OCI-LY3 (cell line): ENCODE results near the gene MAOB.

Experiments used
- H2AFZ ChIP-seq: fragments of 200-600, 300-600 bp; shearing (Covaris generic); 2 replicates; pipeline ENCODE4 v1.6.0; 2014; ENCODE audit warnings: antibody characterized with exemption, low read depth, low read length
- H3K27ac ChIP-seq: fragments of 200-600, 300-600 bp; sonication (generic); 2 replicates; pipeline ENCODE4 v1.5.1; 2014; ENCODE audit warnings: mild to moderate bottlenecking, low read length, moderate library complexity, mixed read lengths
- H3K27me3 ChIP-seq: fragments of 200-600, 300-600 bp; sonication (generic); 2 replicates; pipeline ENCODE4 v1.6.1; 2014; ENCODE audit warnings: low read depth, low read length, mixed read lengths
- H3K36me3 ChIP-seq: fragments of 200-600, 300-600 bp; sonication (generic); replicated peaks from 2 replicates; pipeline ENCODE3; 2014; ENCODE audit warnings: low read depth, low read length, mixed read lengths
- H3K4me1 ChIP-seq: fragments of 300-600, 200-600 bp; sonication (generic); 2 replicates; pipeline ENCODE4 v1.6.1; 2014; ENCODE audit warnings: low read length, mixed read lengths
- H3K4me2 ChIP-seq: fragments of 200-600, 300-600 bp; sonication (generic); 2 replicates; pipeline ENCODE4 v1.6.1; 2014; ENCODE audit warnings: low read length, mixed read lengths
- H3K4me3 ChIP-seq: fragments of 300-600, 200-600 bp; sonication (generic); 2 replicates; pipeline ENCODE4 v1.5.1; 2014; ENCODE audit warnings: antibody characterized with exemption, mild to moderate bottlenecking, low read length, moderate library complexity
- H3K79me2 ChIP-seq: fragments of 300-600, 200-600 bp; shearing (Covaris generic); 2 replicates; pipeline ENCODE4 v1.6.1; 2014; ENCODE audit warnings: mild to moderate bottlenecking, low read length, mixed read lengths
- H3K9ac ChIP-seq: fragments of 300-600, 200-600 bp; shearing (Covaris generic); 2 replicates; pipeline ENCODE4 v1.6.0; 2014; ENCODE audit warnings: mild to moderate bottlenecking, low read length, moderate library complexity
- H3K9me3 ChIP-seq: fragments of 200-600, 300-600 bp; shearing (Covaris generic); 2 replicates; pipeline ENCODE4 v1.6.1; 2014; ENCODE audit warnings: low read length, mixed read lengths; ENCODE audit not compliant: insufficient read depth
- H4K20me1 ChIP-seq: fragments of 200-600, 300-600 bp; sonication (generic); 2 replicates; pipeline ENCODE4 v1.6.1; 2016; ENCODE audit warnings: low read length, mixed read lengths; ENCODE audit not compliant: insufficient read depth
- EZH2phosphoT487 ChIP-seq: fragments of 200-600 bp; shearing (Covaris generic); IDR thresholded peaks from 2 replicates; pipeline ENCODE4 v1.6.1; 2018; ENCODE audit warnings: antibody characterized with exemption, mixed run types, low read depth
- TF ChIP-seq, protein P1 (sequence below): fragments of 200-600, 300-600 bp; sonication (generic); IDR thresholded peaks from 2 replicates; pipeline ENCODE4 v1.5.1; 2014; ENCODE audit warnings: antibody characterized with exemption, low read length, low read depth

Gene MAOB

DNA sequence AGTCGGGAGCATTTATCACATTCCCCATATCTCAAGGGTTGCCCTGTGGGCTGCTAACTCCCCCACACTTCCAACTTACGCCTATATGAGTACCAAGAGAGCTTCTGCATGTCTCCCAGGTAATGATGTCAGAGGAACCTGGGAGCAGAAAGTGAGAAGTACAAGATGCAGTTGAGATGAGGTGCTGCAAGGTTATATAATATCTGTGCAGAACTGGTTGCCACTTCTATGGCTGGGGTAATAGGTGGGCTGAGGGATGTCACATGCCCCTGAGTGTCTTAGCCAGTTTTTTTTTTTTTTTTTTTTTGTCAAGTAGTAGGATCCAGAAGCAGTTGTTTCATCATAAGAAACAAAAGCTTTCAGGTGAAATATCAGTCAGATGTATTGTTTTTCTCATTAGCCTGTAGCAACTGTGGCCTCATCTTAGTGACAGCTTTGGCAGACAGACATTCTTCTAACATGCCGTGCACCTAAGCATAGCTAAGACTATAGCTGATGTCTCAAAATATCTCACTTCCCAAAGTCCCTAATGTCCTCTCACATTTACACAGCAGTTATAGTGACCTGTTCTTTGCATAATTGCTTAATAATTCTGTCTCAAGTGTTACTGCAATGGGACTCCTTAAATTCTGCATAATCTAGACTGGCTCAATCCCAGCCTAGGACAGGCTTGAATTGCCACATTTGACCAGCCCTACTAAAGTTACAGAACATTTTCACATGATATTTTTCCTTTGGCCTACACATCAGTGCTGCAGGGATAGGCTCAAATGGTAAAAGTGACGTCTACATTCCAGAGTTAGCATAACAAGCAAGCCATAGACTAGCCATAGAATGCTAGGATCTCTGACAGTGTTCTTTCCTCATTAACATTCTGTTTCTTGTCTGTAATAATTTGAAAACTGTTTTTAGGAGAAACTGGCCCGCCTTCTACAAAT, 17.9 kb upstream of the MAOB start:
- H3K27ac ChIP-seq = no peak overlapping the region
- no peak overlapping the region for H3K9ac ChIP-seq
- no peaks in the 10 kb centered on the region for H3K36me3 ChIP-seq
- H3K4me3 ChIP-seq = no peak overlapping the region
- no peaks in the 10 kb centered on the region for H3K9me3 ChIP-seq
- H4K20me1 ChIP-seq = no peaks in the 10 kb centered on the region
- H3K4me2 ChIP-seq = no peak overlapping the region
- H2AFZ ChIP-seq = no peak overlapping the region
- TF ChIP-seq, protein P1, sequence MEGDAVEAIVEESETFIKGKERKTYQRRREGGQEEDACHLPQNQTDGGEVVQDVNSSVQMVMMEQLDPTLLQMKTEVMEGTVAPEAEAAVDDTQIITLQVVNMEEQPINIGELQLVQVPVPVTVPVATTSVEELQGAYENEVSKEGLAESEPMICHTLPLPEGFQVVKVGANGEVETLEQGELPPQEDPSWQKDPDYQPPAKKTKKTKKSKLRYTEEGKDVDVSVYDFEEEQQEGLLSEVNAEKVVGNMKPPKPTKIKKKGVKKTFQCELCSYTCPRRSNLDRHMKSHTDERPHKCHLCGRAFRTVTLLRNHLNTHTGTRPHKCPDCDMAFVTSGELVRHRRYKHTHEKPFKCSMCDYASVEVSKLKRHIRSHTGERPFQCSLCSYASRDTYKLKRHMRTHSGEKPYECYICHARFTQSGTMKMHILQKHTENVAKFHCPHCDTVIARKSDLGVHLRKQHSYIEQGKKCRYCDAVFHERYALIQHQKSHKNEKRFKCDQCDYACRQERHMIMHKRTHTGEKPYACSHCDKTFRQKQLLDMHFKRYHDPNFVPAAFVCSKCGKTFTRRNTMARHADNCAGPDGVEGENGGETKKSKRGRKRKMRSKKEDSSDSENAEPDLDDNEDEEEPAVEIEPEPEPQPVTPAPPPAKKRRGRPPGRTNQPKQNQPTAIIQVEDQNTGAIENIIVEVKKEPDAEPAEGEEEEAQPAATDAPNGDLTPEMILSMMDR = no peak
- TF ChIP-seq EZH2phosphoT487 = no peak
- H3K4me1 ChIP-seq = no peaks in the 10 kb centered on the region
- H3K27me3 ChIP-seq = no peaks in the 10 kb centered on the region
- no peaks in the 10 kb centered on the region for H3K79me2 ChIP-seq

DNA sequence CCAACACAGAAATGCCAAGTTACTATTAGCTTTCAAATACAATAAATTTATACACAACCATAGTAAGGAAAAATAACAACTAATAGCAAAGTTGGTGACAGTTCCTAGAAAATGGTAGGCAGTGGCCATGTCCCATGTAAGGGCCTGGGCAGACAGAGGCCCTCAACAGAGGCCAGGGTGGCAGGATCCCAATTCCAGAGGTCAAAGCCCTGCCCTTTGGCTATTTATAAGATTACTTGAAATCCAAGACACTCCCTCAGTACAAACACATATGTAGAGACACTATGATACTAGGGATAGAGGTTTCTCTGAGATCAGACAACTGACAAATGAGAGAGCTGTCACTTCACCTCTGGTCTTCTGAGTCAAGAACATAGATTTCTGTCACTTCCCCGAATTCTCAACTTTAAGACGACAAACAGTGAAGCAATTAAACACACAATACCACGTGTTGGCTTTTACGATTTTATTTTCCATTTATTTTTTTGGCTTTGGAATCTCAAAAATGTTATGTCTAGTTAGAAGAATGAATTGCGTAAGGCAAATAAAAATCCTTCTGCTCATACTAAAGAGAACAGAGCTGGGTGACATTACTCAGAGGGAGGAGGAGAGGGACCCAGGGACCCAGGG, 16.3 kb upstream of the MAOB start:
- TF ChIP-seq, protein P1 = no peak
- no peak for TF ChIP-seq EZH2phosphoT487
- no peaks in the 10 kb centered on the region for H3K4me1 ChIP-seq
- no peak overlapping the region for H3K9ac ChIP-seq
- H3K36me3 ChIP-seq = no peaks in the 10 kb centered on the region
- H4K20me1 ChIP-seq = no peaks in the 10 kb centered on the region
- H3K79me2 ChIP-seq = no peaks in the 10 kb centered on the region
- H3K9me3 ChIP-seq = no peaks in the 10 kb centered on the region
- H3K27ac ChIP-seq = no peak overlapping the region
- no peak overlapping the region for H3K4me2 ChIP-seq
- no peak overlapping the region for H2AFZ ChIP-seq
- H3K4me3 ChIP-seq = no peak overlapping the region
- H3K27me3 ChIP-seq = no peaks in the 10 kb centered on the region

DNA sequence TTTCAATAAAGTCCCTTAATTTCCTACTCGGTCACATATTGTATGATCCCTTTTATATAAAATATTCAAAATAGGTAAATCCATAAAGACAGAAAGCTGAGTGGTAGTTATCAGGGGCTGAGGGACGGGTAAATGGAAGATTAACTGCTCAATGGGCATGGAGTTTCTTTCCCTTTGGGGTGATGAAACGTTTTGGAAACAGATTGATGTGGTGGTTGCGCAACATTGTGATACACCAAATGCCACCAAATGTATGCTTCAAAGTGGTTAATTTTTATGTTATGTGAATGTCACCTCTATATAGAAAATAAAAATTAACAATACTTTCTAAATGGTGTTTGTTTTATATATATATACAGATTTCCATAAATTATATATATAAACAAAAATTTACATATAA, 15.0 kb upstream of the MAOB start:
- H3K4me2 ChIP-seq = no peak overlapping the region
- H3K4me1 ChIP-seq = no peaks in the 10 kb centered on the region
- no peak for TF ChIP-seq EZH2phosphoT487
- TF ChIP-seq, protein P1 = no peak
- no peaks in the 10 kb centered on the region for H3K9me3 ChIP-seq
- no peak overlapping the region for H3K27ac ChIP-seq
- no peaks in the 10 kb centered on the region for H4K20me1 ChIP-seq
- H3K4me3 ChIP-seq = no peak overlapping the region
- no peaks in the 10 kb centered on the region for H3K79me2 ChIP-seq
- H3K27me3 ChIP-seq = no peaks in the 10 kb centered on the region
- H3K9ac ChIP-seq = no peak overlapping the region
- H2AFZ ChIP-seq = no peak overlapping the region
- H3K36me3 ChIP-seq = no peaks in the 10 kb centered on the region

DNA sequence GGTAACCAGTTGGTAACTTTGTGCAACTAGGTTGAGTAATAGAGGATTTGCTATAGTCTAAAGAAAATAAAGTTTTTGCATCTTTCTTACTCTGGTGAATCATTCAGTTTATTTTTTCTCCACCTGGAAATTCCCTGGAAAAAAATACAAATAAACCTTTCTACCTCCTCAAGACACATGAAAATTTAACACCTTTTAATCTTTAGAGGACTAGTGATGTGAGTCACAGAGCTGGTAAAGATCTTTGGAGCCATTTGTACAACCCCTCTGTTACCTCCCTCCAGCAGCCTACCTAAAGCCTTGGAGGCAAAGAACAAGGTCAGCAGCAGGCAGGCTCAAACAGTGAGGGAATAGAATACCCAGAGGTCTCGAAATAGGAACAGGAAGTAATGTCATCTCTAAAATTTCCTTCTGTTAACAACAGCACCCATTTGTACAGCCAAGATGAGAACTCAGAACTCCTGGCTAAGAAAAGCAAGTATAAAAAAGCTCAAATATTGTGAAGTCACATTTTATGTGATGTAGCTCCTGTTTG, 10.2 kb upstream of the MAOB start:
- Histone ChIP-seq H2AFZ (no peak overlapping the region), H4K20me1 (no peaks in the 10 kb centered on the region), H3K4me2 (no peak overlapping the region), H3K27ac (no peak overlapping the region), H3K79me2 (no peaks in the 10 kb centered on the region), H3K4me1 (no peaks in the 10 kb centered on the region), H3K4me3 (no peak overlapping the region), H3K9me3 (no peaks in the 10 kb centered on the region), H3K27me3 (no peaks in the 10 kb centered on the region), H3K9ac (no peak overlapping the region), H3K36me3 (no peaks in the 10 kb centered on the region)
- no peak for TF ChIP-seq EZH2phosphoT487
- TF ChIP-seq, protein P1 = no peak
